Measurements from ENCODE around the gene BMPER. TPM values are rescaled to one million over a fixed set of nuclear protein-coding genes. Genes with fewer than 3 reads are reported as not detected.
A peak's percentile ranks its signal among the peaks of the same experiment; 100 is the strongest.

BMPER gene
- total and polyA plus RNA-seq, 10 of the 15 experiments (the other 5 are each of a cell fraction or from before 2014, with no cell fraction given): 0.02 to 0.08 TPM; not detected in 8

GRCh38 chr7:34133983-34134782 is 228.8 kb downstream of the BMPER start:
- intact Hi-C loops (cut with micrococcal nuclease; ENCODE audit: unreplicated experiment): loop anchor here (2.0 to 10.0 kb wide), 3 partner anchors 191 to 463 kb away; no protein-coding TSS in a partner anchor
- Histone ChIP-seq H3K9me3 (replicated peaks; ENCODE audit: control insufficient read depth, insufficient read depth, low read length) (no peaks in the 10 kb centered on the region), H3K79me2 (ENCODE audit: control insufficient read depth, insufficient read depth, low read length) (no peaks in the 10 kb centered on the region), H4K20me1 (ENCODE audit: control insufficient read depth, insufficient read depth) (no peaks in the 10 kb centered on the region), H3K27me3 (replicated peaks in 1 of 2; ENCODE audit: control insufficient read depth in 2 of 2, insufficient read depth in 2 of 2, low read length in 1 of 2) (no peaks in the 10 kb centered on the region), H3K9ac (ENCODE audit: control insufficient read depth, insufficient read depth, low read length) (no peak overlapping the region), H3K27ac (ENCODE audit: control insufficient read depth, insufficient read depth) (no peak overlapping the region), H3K36me3 (ENCODE audit: control insufficient read depth in 2 of 2, insufficient read depth in 2 of 2, low read length in 1 of 2) (no peaks in the 10 kb centered on the region), H2AFZ (ENCODE audit: control insufficient read depth, low read depth, low read length) (no peak overlapping the region), H3K4me2 (ENCODE audit: control insufficient read depth, insufficient read depth) (no peak overlapping the region), H3K4me1 (ENCODE audit: control insufficient read depth, insufficient read depth, low read length) (no peaks in the 10 kb centered on the region), H3K4me3 (no peak overlapping the region)
- ChIA-PET CTCF (interaction anchor here (0.8 to 2.7 kb wide), 8 partner anchors 11 to 463 kb away, joined by 3 to 10 read pairs (median 3); no protein-coding TSS in a partner anchor), SMC1A (ENCODE audit: uncharacterized antibody, unreplicated experiment) (interaction anchor here (0.8 to 1.7 kb wide), 3 partner anchors 18 to 463 kb away, joined by 4 to 6 read pairs (median 5); no protein-coding TSS in a partner anchor), POLR2A (no interaction called here), RAD21 (ENCODE audit: unreplicated experiment) (interaction anchor here (0.9 to 1.4 kb wide), 3 partner anchors 187 to 462 kb away, joined by 3 to 9 read pairs (median 4); no protein-coding TSS in a partner anchor)
- in situ Hi-C loops (cut with MboI): no loop called here
- TF ChIP-seq RUNX3 (IDR thresholded peaks at IDR 0.05; ENCODE audit: low read length) (no peak), SMC3 (IDR thresholded peaks at IDR 0.05; ENCODE audit: borderline replicate concordance, low read length) (peak; percentile 34; the same call in 1 of the 2 replicates), RAD21 (IDR thresholded peaks at IDR 0.05; ENCODE audit: insufficient read depth, low read depth, low read length) (peak; percentile 70)
- TF ChIP-seq, protein P1, sequence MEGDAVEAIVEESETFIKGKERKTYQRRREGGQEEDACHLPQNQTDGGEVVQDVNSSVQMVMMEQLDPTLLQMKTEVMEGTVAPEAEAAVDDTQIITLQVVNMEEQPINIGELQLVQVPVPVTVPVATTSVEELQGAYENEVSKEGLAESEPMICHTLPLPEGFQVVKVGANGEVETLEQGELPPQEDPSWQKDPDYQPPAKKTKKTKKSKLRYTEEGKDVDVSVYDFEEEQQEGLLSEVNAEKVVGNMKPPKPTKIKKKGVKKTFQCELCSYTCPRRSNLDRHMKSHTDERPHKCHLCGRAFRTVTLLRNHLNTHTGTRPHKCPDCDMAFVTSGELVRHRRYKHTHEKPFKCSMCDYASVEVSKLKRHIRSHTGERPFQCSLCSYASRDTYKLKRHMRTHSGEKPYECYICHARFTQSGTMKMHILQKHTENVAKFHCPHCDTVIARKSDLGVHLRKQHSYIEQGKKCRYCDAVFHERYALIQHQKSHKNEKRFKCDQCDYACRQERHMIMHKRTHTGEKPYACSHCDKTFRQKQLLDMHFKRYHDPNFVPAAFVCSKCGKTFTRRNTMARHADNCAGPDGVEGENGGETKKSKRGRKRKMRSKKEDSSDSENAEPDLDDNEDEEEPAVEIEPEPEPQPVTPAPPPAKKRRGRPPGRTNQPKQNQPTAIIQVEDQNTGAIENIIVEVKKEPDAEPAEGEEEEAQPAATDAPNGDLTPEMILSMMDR (IDR thresholded peaks at IDR 0.05 in 2 of 3, conservative IDR thresholded peaks at IDR 0.05 in 1 of 3; ENCODE audit: control insufficient read depth in 2 of 3, extremely low read depth in 1 of 3, insufficient read depth in 1 of 3, low read depth in 3 of 3, low read length in 3 of 3): peak; percentile 57 to 62 (median 62)
- DNase-seq (ENCODE audit: low read depth, low spot score) (no peak), ATAC-seq (peak; percentile 84), FAIRE-seq (peak; percentile 7)
- BruUV-seq (replicated peaks): no TSS peak
- WGBS (ENCODE audit: insufficient coverage, insufficient replicate concordance, low lambda C conversion rate, missing lambda C conversion rate): 13% methylated on average over 12 of the region's 12 CpGs
